HCT116 (cell line): ENCODE data around the gene NHLH1. TPM values are rescaled to one million over a fixed set of nuclear protein-coding genes. Genes with fewer than 3 reads are reported as not detected.

Experiments used
- ATAC-seq: fragments of 200-7000 bp; cut with Tn5 transposase; 2 replicates; pipeline ENCODE4 v1.9.1; 2020; ENCODE audit warnings: mild to moderate bottlenecking, moderate library complexity
- BruUV-seq: library from RNA; stranded (reverse); fragments of 400-500 nt; replicated peaks from 2 replicates; lab custom pipeline; 2021; lab: Mats Ljungman, UMichigan
- CTCF ChIA-PET: fragments of 300-600 bp; sonication (Branson Sonifier 250); formaldehyde crosslinking; loops from one replicate; lab custom pipeline; 2021; ENCODE audit warnings: antibody characterized with exemption; lab: Charles Lee
- POLR2A ChIA-PET: fragments of 300-600, 350-600 bp; sonication (Branson Sonifier 250); formaldehyde crosslinking; loops from one replicate; lab custom pipeline; 2021; ENCODE audit warnings: antibody characterized with exemption; lab: Charles Lee
- RAD21 ChIA-PET, 2 experiments: fragments of 300-600 bp; sonication (Branson Sonifier 250); formaldehyde crosslinking; loops; one replicate each; lab custom pipeline; 2023; ENCODE audit warnings: low total read pairs in 2 of 2; ENCODE audit not compliant: uncharacterized antibody in 2 of 2, unreplicated experiment in 2 of 2, low non-redundant PET in 1 of 2; lab: Charles Lee
- DNase-seq: peaks from one replicate; pipeline ENCODE4 v3.0.0-alpha.2; 2010; ENCODE audit warnings: low read depth, low spot score
- H2AFZ ChIP-seq: fragments of 200-600 bp; shearing (Covaris generic), sonication (generic); 2 replicates; pipeline ENCODE4 v1.6.1; 2017; ENCODE audit warnings: low read depth, mixed run types, mixed read lengths, antibody characterized with exemption, low read length; ENCODE audit not compliant: poor library complexity, severe bottlenecking
- H3K27ac ChIP-seq: 2 replicates; pipeline ENCODE4 v1.5.1; 2012; ENCODE audit warnings: low read depth, low read length
- H3K27me3 ChIP-seq: fragments of 200-600 bp; sonication (generic); 2 replicates; pipeline ENCODE4 v1.6.1; 2016; ENCODE audit warnings: mixed run types, low read length, mixed read lengths; ENCODE audit not compliant: insufficient read depth
- H3K36me3 ChIP-seq, 2 experiments: fragments of 200-500 bp in 1 of 2; fragments of 200-600 bp in 1 of 2; sonication (Bioruptor generic) in 1 of 2; sonication (generic) in 1 of 2; 2 replicates each; pipeline versions ENCODE4 v1.5.1 to v1.6.1; 2014 to 2016; ENCODE audit warnings: low read length in 2 of 2, inconsistent platforms in 1 of 2, mixed read lengths in 1 of 2, mixed run types in 1 of 2; ENCODE audit not compliant: insufficient read depth in 2 of 2, control insufficient read depth in 1 of 2
- H3K4me1 ChIP-seq, 2 experiments: fragments of 200-600 bp in 1 of 2; sonication (generic) in 1 of 2; 2 replicates each; pipeline versions ENCODE4 v1.5.1 to v1.6.1; 2012 to 2017; ENCODE audit warnings: low read length in 2 of 2, inconsistent platforms in 1 of 2, mild to moderate bottlenecking in 1 of 2, mixed read lengths in 1 of 2, mixed run types in 1 of 2, moderate library complexity in 1 of 2; ENCODE audit not compliant: insufficient read depth in 2 of 2, control insufficient read depth in 1 of 2
- H3K4me2 ChIP-seq: fragments of 200-600 bp; sonication (generic); 2 replicates; pipeline ENCODE4 v1.6.1; 2017; ENCODE audit warnings: mixed run types, low read length, mixed read lengths
- H3K4me3 ChIP-seq, 2 experiments: fragments of 200-600 bp in 1 of 2; sonication (generic) in 1 of 2; replicated peaks in 1 of 2; 2 replicates each; pipeline ENCODE4 v1.5.1; 2011 to 2016; ENCODE audit warnings: low read length in 2 of 2, control low read depth in 1 of 2, low read depth in 1 of 2, mild to moderate bottlenecking in 1 of 2, mixed read lengths in 1 of 2, mixed run types in 1 of 2
- H3K79me2 ChIP-seq: fragments of 200-600 bp; sonication (generic); 2 replicates; pipeline ENCODE4 v1.6.1; 2017; ENCODE audit warnings: mild to moderate bottlenecking, mixed run types, low read length, moderate library complexity, mixed read lengths; ENCODE audit not compliant: insufficient read depth
- H3K9ac ChIP-seq: fragments of 200-600 bp; sonication (generic); 2 replicates; pipeline ENCODE4 v1.6.1; 2016; ENCODE audit warnings: low read length, mixed read lengths
- H3K9me2 ChIP-seq: fragments of 200-600 bp; sonication (generic), shearing (Covaris generic); 2 replicates; pipeline ENCODE4 v1.6.1; 2017; ENCODE audit warnings: mixed run types, mild to moderate bottlenecking, moderate library complexity; ENCODE audit not compliant: insufficient read depth
- H3K9me3 ChIP-seq, 2 experiments: fragments of 200-500 bp in 1 of 2; fragments of 200-600 bp in 1 of 2; sonication (Bioruptor generic) in 1 of 2; sonication (generic) in 1 of 2; 2 replicates each; pipeline ENCODE4 v1.6.1; 2014 to 2017; ENCODE audit warnings: low read length in 2 of 2, mixed read lengths in 2 of 2, inconsistent platforms in 1 of 2, low read depth in 1 of 2, mild to moderate bottlenecking in 1 of 2, mixed run types in 1 of 2, moderate library complexity in 1 of 2; ENCODE audit not compliant: control insufficient read depth in 1 of 2, insufficient read depth in 1 of 2
- H4K20me1 ChIP-seq: fragments of 200-600 bp; sonication (generic), shearing (Covaris generic); 2 replicates; pipeline ENCODE4 v1.6.1; 2017; ENCODE audit warnings: mixed run types, mild to moderate bottlenecking, moderate library complexity; ENCODE audit not compliant: insufficient read depth
- CBX3 ChIP-seq: IDR thresholded peaks from 2 replicates; pipeline ENCODE4 v1.6.1; 2012; ENCODE audit warnings: low read depth
- CTCF ChIP-seq, 3 experiments: fragments of 200-600 bp in 1 of 3; sonication (generic) in 1 of 3; IDR thresholded peaks in 2 of 3; conservative IDR thresholded peaks in 1 of 3; 2 replicates each; pipeline ENCODE4 v1.5.1; 2012 to 2017; ENCODE audit warnings: low read depth in 2 of 3, low read length in 2 of 3, antibody characterized with exemption in 1 of 3, borderline replicate concordance in 1 of 3, control low read depth in 1 of 3, mild to moderate bottlenecking in 1 of 3, mixed read lengths in 1 of 3, mixed run types in 1 of 3, moderate library complexity in 1 of 3; ENCODE audit not compliant: insufficient read depth in 1 of 3
- ELF1 ChIP-seq: IDR thresholded peaks from 2 replicates; pipeline ENCODE4 v1.6.1; 2012; ENCODE audit warnings: low read depth, borderline replicate concordance
- EZH2phosphoT487 ChIP-seq: fragments of 200-600 bp; IDR thresholded peaks from 2 replicates; pipeline ENCODE4 v1.6.1; 2018; ENCODE audit warnings: antibody characterized with exemption, borderline replicate concordance
- JUND ChIP-seq: IDR thresholded peaks from 2 replicates; pipeline ENCODE4 v1.6.1; 2012
- POLR2AphosphoS5 ChIP-seq: IDR thresholded peaks from 2 replicates; pipeline ENCODE4 v1.6.1; 2011; ENCODE audit warnings: mild to moderate bottlenecking, low read depth, low read length, moderate library complexity
- REST ChIP-seq: IDR thresholded peaks from 2 replicates; pipeline ENCODE4 v1.6.1; 2012; ENCODE audit warnings: low read depth
- SIN3A ChIP-seq: IDR thresholded peaks from 2 replicates; pipeline ENCODE4 v1.6.1; 2012; ENCODE audit warnings: low read depth
- SP1 ChIP-seq: IDR thresholded peaks from 2 replicates; pipeline ENCODE4 v1.6.1; 2012; ENCODE audit warnings: low read depth
- ZBTB33 ChIP-seq: IDR thresholded peaks from 2 replicates; pipeline ENCODE4 v1.6.1; 2011; ENCODE audit warnings: mild to moderate bottlenecking, low read length, moderate library complexity; ENCODE audit not compliant: insufficient replicate concordance; ENCODE audit errors: extremely low read depth
- ZFX ChIP-seq: fragments of 450-650 bp; IDR thresholded peaks from 2 replicates; pipeline ENCODE4 v1.6.1; 2017
- ZNF274 ChIP-seq: fragments of 200-500 bp; sonication (Bioruptor generic); IDR thresholded peaks from 2 replicates; pipeline ENCODE4 v1.6.1; 2014; ENCODE audit warnings: mild to moderate bottlenecking, low read depth, low read length, inconsistent platforms
- intact Hi-C: fragments of 100-400 bp; cut with micrococcal nuclease; formaldehyde crosslinking; loops from 2 replicates; pipeline ENCODE4 v1.10.0; 2022
- total RNA-seq: library from RNA; stranded (reverse); gene quantifications from one replicate; pipeline ENCODE4 v1.2.1, GENCODE V29; 2021; ENCODE audit not compliant: unreplicated experiment

Gene NHLH1
- total RNA-seq, 1 experiment from 2014 or later = 0.12 TPM

- Histone ChIP-seq H3K4me2 (no peak overlapping the region), H3K4me1 (no peaks in the 10 kb centered on the region), H3K9ac (no peak overlapping the region), H3K4me3 (no peak overlapping the region), H3K36me3 (no peaks in the 10 kb centered on the region), H3K27me3 (no peaks in the 10 kb centered on the region), H3K79me2 (no peaks in the 10 kb centered on the region), H4K20me1 (no peaks in the 10 kb centered on the region), H3K9me3 (no peaks in the 10 kb centered on the region), H2AFZ (no peak overlapping the region), H3K27ac (no peak overlapping the region), H3K9me2 (no peaks in the 10 kb centered on the region)
- RAD21 ChIA-PET = interaction anchor here in 1 of 2 experiments (0.6 kb wide), 1 partner anchor 96 kb away, joined by 3 read pairs; no protein-coding TSS in a partner anchor
- ATAC-seq (no peak), DNase-seq (no peak)
- POLR2A ChIA-PET = no interaction called here
- intact Hi-C loops = no loop called here
- CTCF ChIA-PET = interaction anchor here (2.9 kb wide), 1 partner anchor 11 kb away, joined by 13 read pairs; no protein-coding TSS in a partner anchor
- no peak for TF ChIP-seq REST
- no peak for TF ChIP-seq ELF1
- TF ChIP-seq EZH2phosphoT487 = no peak
- TF ChIP-seq ZBTB33 = no peak
- TF ChIP-seq JUND = no peak
- TF ChIP-seq SP1 = no peak
- no peak for TF ChIP-seq ZNF274
- TF ChIP-seq CTCF (IDR thresholded peaks at IDR 0.05 in 2 of 3, conservative IDR thresholded peaks at IDR 0.05 in 1 of 3; ENCODE audit: borderline replicate concordance in 1 of 3, insufficient read depth in 1 of 3, low read depth in 2 of 3, low read length in 2 of 3) = no peak
- TF ChIP-seq ZFX = no peak
- TF ChIP-seq SIN3A = no peak
- no peak for TF ChIP-seq CBX3
- TF ChIP-seq POLR2AphosphoS5 = no peak
- BruUV-seq = no TSS peak
Measured at GRCh38 chr1:160365325-160365724, 1.5 kb upstream of the NHLH1 start.
